T-cell (primary cell): ENCODE measurements around the gene BCAP29. TPM values are rescaled to one million over a fixed set of nuclear protein-coding genes. Genes with fewer than 3 reads are reported as not detected.
"Not testable (repeated sequence)": the region's sequence is repeated elsewhere in the genome, so short reads cannot be mapped to it uniquely, and the experiment has no call there.

Source experiments
- ATAC-seq, 4 experiments: fragments of 200-7000 bp in 3 of 4; fragments of 150-1000 bp in 1 of 4; cut with Tn5 transposase; replicated peaks in 1 of 4; 1 replicate in 3 of 4; 2 replicates in 1 of 4; pipeline ENCODE4 v1.10.0; 2021; ENCODE audit warnings: moderate library complexity in 3 of 4, mild to moderate bottlenecking in 2 of 4, moderate number of reproducible peaks in 1 of 4
- CTCF ChIA-PET, 2 donors: fragments of 300-600 bp; sonication (Branson Sonifier 250); formaldehyde crosslinking; loops; one replicate each; lab custom pipeline; 2022; ENCODE audit warnings: antibody characterized with exemption in 2 of 2; lab: Charles Lee
- POLR2A ChIA-PET, 2 donors: fragments of 300-600 bp; sonication (Branson Sonifier 250); formaldehyde crosslinking; loops; one replicate each; lab custom pipeline; 2022; ENCODE audit warnings: antibody characterized with exemption in 2 of 2; lab: Charles Lee
- DNase-seq, 35 experiments: peaks; one replicate each; pipeline versions ENCODE4 v3.0.0 to v3.0.0-alpha.2; 2013 to 2023
- H3K27ac ChIP-seq: one replicate; pipeline ENCODE4 v1.5.1; 2013; ENCODE audit warnings: low read length
- H3K27me3 ChIP-seq, 2 experiments: replicated peaks in 1 of 2; 1 replicate in 1 of 2; 2 replicates in 1 of 2; pipeline versions ENCODE4 v1.6.1 to v1.7.0; 2013; ENCODE audit warnings: low read length in 1 of 2, mixed read lengths in 1 of 2; ENCODE audit not compliant: control insufficient read depth in 2 of 2, insufficient read depth in 2 of 2; ENCODE audit errors: extremely low read depth in 1 of 2
- H3K36me3 ChIP-seq, 2 donors: 1 replicate in 1 of 2; 2 replicates in 1 of 2; pipeline versions ENCODE4 v1.6.1 to v1.7.0; 2013; ENCODE audit warnings: low read length in 1 of 2; ENCODE audit not compliant: control insufficient read depth in 2 of 2, insufficient read depth in 1 of 2; ENCODE audit errors: extremely low read depth in 1 of 2
- H3K4me1 ChIP-seq, 2 experiments: 1 replicate in 1 of 2; 2 replicates in 1 of 2; pipeline versions ENCODE4 v1.6.1 to v1.7.0; 2013; ENCODE audit warnings: low read length in 2 of 2, mixed read lengths in 1 of 2; ENCODE audit not compliant: insufficient read depth in 2 of 2, control insufficient read depth in 1 of 2; ENCODE audit errors: extremely low read depth in 1 of 2
- H3K4me3 ChIP-seq, 2 donors: 1 replicate in 1 of 2; 2 replicates in 1 of 2; pipeline versions ENCODE4 v1.5.1 to v1.7.0; 2013; ENCODE audit warnings: mild to moderate bottlenecking in 2 of 2, low read length in 1 of 2, moderate library complexity in 1 of 2; ENCODE audit not compliant: control insufficient read depth in 1 of 2; ENCODE audit errors: extremely low read depth in 1 of 2
- H3K9me3 ChIP-seq: 2 replicates; pipeline ENCODE4 v1.7.0; 2013
- H3K27ac Mint-ChIP-seq, 2 donors: one replicate each; pipeline ENCODE4 v1.8.0; 2020 to 2021; ENCODE audit warnings: mild to moderate bottlenecking in 2 of 2, mixed read lengths in 2 of 2
- H3K27me3 Mint-ChIP-seq, 2 donors: one replicate each; pipeline ENCODE4 v1.8.0; 2021 to 2022; ENCODE audit warnings: mixed read lengths in 2 of 2
- H3K36me3 Mint-ChIP-seq: one replicate; pipeline ENCODE4 v1.8.0; 2021; ENCODE audit warnings: mixed read lengths
- H3K4me1 Mint-ChIP-seq, 3 donors: one replicate each; pipeline ENCODE4 v1.8.0; 2020 to 2022; ENCODE audit warnings: mixed read lengths in 3 of 3, mild to moderate bottlenecking in 1 of 3
- H3K4me3 Mint-ChIP-seq, 3 donors: one replicate each; pipeline ENCODE4 v1.8.0; 2020 to 2022; ENCODE audit warnings: mild to moderate bottlenecking in 3 of 3, mixed read lengths in 3 of 3, moderate library complexity in 3 of 3
- H3K9me3 Mint-ChIP-seq, 3 donors: one replicate each; pipeline ENCODE4 v1.8.0; 2020 to 2022; ENCODE audit warnings: mixed read lengths in 3 of 3
- WGBS: methylation state at CpG from one replicate; pipeline ENCODE4 v1.1.5; 2013; ENCODE audit warnings: missing lambda C conversion rate; ENCODE audit not compliant: insufficient coverage; 5-methylcytosine and 5-hydroxymethylcytosine counted together
- total RNA-seq, 35 experiments: library from RNA in 6 of 35; stranded (reverse) in 6 of 35; fragments of 120-200 nt in 1 of 35; gene quantifications; one replicate each; pipeline versions ENCODE4 v1.2.1 to v1.2.4 and lab custom pipeline; 2013 to 2026

Gene BCAP29
- total RNA-seq, 5 donors from 2014 or later (not counting 1 experiment from before 2014, with no cell fraction given) = 12.5 to 17.5 (median 15.9) TPM

DNA sequence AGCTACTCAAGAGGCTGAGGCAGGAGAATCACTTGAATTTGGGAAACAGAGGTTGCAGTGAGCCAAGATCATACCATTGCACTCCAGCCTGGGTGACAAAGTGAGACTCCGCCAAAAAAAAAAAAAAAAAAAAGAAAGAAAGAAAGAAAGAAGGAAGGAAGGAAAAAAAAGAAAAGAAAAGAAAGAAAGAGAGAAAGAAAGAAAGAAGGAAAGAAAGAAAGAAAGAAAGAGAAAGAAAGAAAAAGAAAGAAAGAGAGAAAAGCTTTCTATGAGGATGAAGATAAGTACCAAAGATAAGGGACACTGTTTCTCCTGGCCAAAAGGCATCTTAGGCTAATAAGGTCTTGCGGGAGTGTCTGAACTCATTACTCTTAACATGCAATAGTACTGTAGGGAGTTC is 59.0 kb downstream of the BCAP29 start:
- no CpG with 5 or more reads among the region's 2 CpGs for WGBS
- H3K36me3 Mint-ChIP-seq, H3K9me3 ChIP-seq, H3K27me3 ChIP-seq, DNase-seq, H3K27ac Mint-ChIP-seq, H3K4me1 ChIP-seq, H3K4me1 Mint-ChIP-seq, H3K27ac ChIP-seq, H3K4me3 Mint-ChIP-seq, CTCF ChIA-PET, POLR2A ChIA-PET, H3K4me3 ChIP-seq, ATAC-seq, H3K27me3 Mint-ChIP-seq, H3K9me3 Mint-ChIP-seq, H3K36me3 ChIP-seq: not testable (repeated sequence)

- no peak for DNase-seq
- Mint-ChIP-seq H3K4me3 (no peak overlapping the region), H3K36me3 (no peaks in the 10 kb centered on the region), H3K9me3 (no peaks in the 10 kb centered on the region), H3K27ac (no peak overlapping the region), H3K27me3 (peaks cover 3% of the 10 kb centered on the region in 2 donors), H3K4me1 (peaks cover 0 to 9% (median 6%) of the 10 kb centered on the region in 3 donors)
- Histone ChIP-seq H3K4me3 (no peak overlapping the region), H3K4me1 (no peaks in the 10 kb centered on the region), H3K27me3 (no peaks in the 10 kb centered on the region), H3K36me3 (no peaks in the 10 kb centered on the region), H3K27ac (no peak overlapping the region), H3K9me3 (no peaks in the 10 kb centered on the region)
- no CpG with 5 or more reads among the region's 1 CpG for WGBS
- no peak for ATAC-seq
- ChIA-PET CTCF (no interaction called here), POLR2A (no interaction called here)
These were observed 61.6 kb downstream of the BCAP29 start for GRCh38 chr7:107641676-107642075.

GRCh38 chr7:107642501-107642900 is 62.5 kb downstream of the BCAP29 start:
- ATAC-seq (no peak), DNase-seq (no peak)
- Histone ChIP-seq H3K27ac (no peak overlapping the region), H3K27me3 (no peaks in the 10 kb centered on the region), H3K9me3 (no peaks in the 10 kb centered on the region), H3K4me3 (no peak overlapping the region), H3K4me1 (no peaks in the 10 kb centered on the region), H3K36me3 (no peaks in the 10 kb centered on the region)
- WGBS = 82% methylated on average over 1 of the region's 4 CpGs
- CTCF ChIA-PET = no interaction called here
- H3K36me3 Mint-ChIP-seq = no peaks in the 10 kb centered on the region
- no peak overlapping the region for H3K4me3 Mint-ChIP-seq
- H3K4me1 Mint-ChIP-seq = peaks cover 0 to 9% (median 6%) of the 10 kb centered on the region in 3 donors
- H3K27ac Mint-ChIP-seq = no peak overlapping the region
- peaks cover 3% of the 10 kb centered on the region in 2 donors for H3K27me3 Mint-ChIP-seq
- POLR2A ChIA-PET = no interaction called here
- no peaks in the 10 kb centered on the region for H3K9me3 Mint-ChIP-seq

DNA sequence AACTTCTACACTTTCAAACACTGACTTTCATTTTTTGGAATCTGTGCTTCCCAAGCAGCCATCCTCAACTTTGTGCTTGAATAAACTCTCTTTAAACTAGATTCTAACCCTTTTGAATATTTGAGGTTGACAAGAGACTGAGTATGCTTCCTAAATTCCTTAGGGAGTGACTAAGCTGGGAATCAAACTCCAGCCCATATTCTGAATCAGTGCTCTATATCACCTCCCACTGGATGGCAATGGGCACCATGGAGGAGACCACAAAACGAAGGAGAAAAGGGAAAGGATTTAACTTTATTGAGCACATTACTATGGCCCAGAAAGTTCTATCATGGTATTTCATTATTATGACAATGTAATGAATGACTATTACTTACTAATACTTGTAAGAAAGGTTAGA is 63.4 kb downstream of the BCAP29 start:
- POLR2A ChIA-PET = no interaction called here
- no peak overlapping the region for H3K27ac Mint-ChIP-seq
- no peak for ATAC-seq
- peaks cover 0 to 3% of the 10 kb centered on the region in 2 donors for H3K27me3 Mint-ChIP-seq
- no CpG with 5 or more reads among the region's 1 CpG for WGBS
- H3K36me3 ChIP-seq = no peaks in the 10 kb centered on the region
- H3K36me3 Mint-ChIP-seq = no peaks in the 10 kb centered on the region
- no peaks in the 10 kb centered on the region for H3K9me3 ChIP-seq
- peaks cover 0 to 6% (median 2%) of the 10 kb centered on the region in 3 donors for H3K4me1 Mint-ChIP-seq
- H3K9me3 Mint-ChIP-seq = no peaks in the 10 kb centered on the region
- H3K4me3 ChIP-seq = no peak overlapping the region
- H3K27ac ChIP-seq = no peak overlapping the region
- no peak overlapping the region for H3K4me3 Mint-ChIP-seq
- CTCF ChIA-PET = no interaction called here
- no peak for DNase-seq
- H3K4me1 ChIP-seq = no peaks in the 10 kb centered on the region
- H3K27me3 ChIP-seq = no peaks in the 10 kb centered on the region

DNA sequence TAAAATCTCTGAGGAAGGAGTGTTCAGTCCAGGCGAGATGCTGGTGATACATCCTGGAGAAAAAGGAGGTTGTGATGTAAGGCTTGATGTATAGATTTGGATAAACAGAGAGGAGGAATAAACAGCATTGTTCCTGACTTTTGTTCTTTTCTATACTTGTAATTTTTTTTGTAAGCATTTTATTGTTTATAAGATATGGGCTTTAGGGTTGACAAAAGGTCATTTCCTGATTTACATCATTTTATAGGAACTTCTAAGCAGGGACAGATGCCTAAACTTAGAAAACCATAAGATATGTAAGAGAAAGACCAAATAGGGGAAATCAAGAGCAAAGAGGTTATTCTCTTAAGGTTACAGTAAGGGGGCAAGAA is 63.9 kb downstream of the BCAP29 start:
- Mint-ChIP-seq H3K27me3 (peaks cover 0 to 3% of the 10 kb centered on the region in 2 donors), H3K4me3 (no peak overlapping the region), H3K9me3 (no peaks in the 10 kb centered on the region), H3K27ac (no peak overlapping the region), H3K36me3 (no peaks in the 10 kb centered on the region), H3K4me1 (peaks cover 0 to 4% (median 0%) of the 10 kb centered on the region in 3 donors)
- Histone ChIP-seq H3K4me3 (no peak overlapping the region), H3K27me3 (no peaks in the 10 kb centered on the region), H3K36me3 (no peaks in the 10 kb centered on the region), H3K27ac (no peak overlapping the region), H3K4me1 (no peaks in the 10 kb centered on the region), H3K9me3 (no peaks in the 10 kb centered on the region)
- CTCF ChIA-PET = no interaction called here
- ATAC-seq (no peak), DNase-seq (no peak)
- POLR2A ChIA-PET = no interaction called here
- no CpG with 5 or more reads among the region's 1 CpG for WGBS

DNA sequence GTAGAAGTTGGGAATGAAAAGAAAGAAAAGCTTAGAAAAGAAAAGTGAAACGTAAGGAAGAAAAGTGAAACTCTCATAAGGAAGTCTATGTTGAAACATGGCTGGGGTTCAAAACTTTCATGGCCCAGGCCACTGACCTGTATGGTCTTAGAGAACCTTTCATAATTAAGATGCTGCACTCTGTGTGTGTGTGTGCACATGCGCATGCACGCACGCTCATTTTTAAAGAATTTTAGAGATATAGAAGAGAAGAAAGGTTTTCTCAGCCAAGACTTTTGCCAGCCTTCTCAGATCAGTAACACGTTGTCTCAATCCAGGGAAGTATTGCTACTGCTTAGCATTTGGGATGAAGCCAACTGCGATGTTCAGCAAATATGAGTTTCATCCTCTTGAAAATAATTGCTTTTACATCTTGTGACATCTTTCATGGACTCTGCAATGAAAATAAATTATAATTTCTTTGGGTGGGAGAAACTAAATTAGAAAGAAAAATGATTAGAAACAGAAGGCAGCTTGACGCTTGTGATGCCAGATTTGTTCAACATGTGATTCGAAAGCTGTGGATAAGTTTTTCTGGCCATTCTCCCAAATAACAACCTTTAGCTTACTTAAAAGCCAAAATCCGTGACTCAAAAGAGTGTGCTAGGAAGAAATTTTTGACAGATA is 64.4 kb downstream of the BCAP29 start:
- Histone ChIP-seq H3K4me3 (no peak overlapping the region), H3K36me3 (no peaks in the 10 kb centered on the region), H3K9me3 (no peaks in the 10 kb centered on the region), H3K4me1 (no peaks in the 10 kb centered on the region), H3K27ac (no peak overlapping the region), H3K27me3 (no peaks in the 10 kb centered on the region)
- ChIA-PET CTCF (no interaction called here), POLR2A (no interaction called here)
- DNase-seq = no peak
- ATAC-seq = no peak
- no CpG with 5 or more reads among the region's 9 CpGs for WGBS
- Mint-ChIP-seq H3K4me3 (no peak overlapping the region), H3K4me1 (peaks cover 0 to 4% (median 0%) of the 10 kb centered on the region in 3 donors), H3K36me3 (no peaks in the 10 kb centered on the region), H3K27me3 (peaks cover 1 to 5% of the 10 kb centered on the region in 2 donors), H3K27ac (no peak overlapping the region), H3K9me3 (no peaks in the 10 kb centered on the region)
